MM.1S (cell line): ENCODE data around the gene STRN.

Experiments
- EZH2 ChIP-seq: fragments of 300-600 bp; sonication (generic); optimal IDR thresholded peaks from 2 replicates; pipeline ENCODE3; 2017; ENCODE audit warnings: low read depth, mild to moderate bottlenecking, antibody characterized with exemption, low read length, mixed read lengths
- TF ChIP-seq, protein P1 (sequence below): fragments of 300-600 bp; sonication (generic); IDR thresholded peaks from 2 replicates; pipeline ENCODE4 v1.5.1; 2016; ENCODE audit warnings: antibody characterized with exemption, low read length, mixed read lengths

DNA sequence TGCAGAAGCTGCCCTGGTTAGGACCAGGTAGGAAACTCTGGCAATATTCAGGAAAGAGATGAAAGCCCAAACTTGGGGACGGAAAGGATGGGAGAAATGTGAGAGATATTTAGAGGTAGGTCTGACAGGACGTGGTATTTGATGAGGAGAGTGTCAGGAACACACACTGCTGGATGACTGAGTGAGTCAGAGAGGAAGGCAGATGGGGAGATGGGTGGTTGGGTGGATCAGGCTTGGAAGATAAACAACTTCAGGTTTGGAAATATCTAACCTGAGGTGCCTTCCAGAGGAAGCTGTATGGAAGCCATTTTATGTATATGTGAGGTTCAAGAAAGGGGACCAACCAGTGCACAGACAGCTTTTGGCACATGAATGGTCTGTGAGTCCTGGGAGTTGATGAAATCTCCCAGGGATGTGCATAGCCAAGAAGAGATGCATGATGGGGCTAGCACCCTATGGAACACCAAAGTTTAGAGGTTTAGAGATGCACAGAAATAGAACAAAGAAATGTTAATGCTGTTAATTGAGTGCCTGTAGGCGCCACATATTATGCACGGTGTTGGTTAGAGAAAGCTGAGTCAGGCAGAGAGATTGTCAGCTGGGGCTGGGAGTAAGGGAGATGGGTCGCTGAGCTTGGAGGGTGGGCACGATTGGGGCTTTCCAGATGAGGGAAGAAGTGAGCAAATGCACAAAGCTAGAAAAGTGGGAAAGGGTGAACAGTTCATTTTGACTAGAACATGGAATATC is 168.8 kb downstream of the STRN start:
- TF ChIP-seq, protein P1, sequence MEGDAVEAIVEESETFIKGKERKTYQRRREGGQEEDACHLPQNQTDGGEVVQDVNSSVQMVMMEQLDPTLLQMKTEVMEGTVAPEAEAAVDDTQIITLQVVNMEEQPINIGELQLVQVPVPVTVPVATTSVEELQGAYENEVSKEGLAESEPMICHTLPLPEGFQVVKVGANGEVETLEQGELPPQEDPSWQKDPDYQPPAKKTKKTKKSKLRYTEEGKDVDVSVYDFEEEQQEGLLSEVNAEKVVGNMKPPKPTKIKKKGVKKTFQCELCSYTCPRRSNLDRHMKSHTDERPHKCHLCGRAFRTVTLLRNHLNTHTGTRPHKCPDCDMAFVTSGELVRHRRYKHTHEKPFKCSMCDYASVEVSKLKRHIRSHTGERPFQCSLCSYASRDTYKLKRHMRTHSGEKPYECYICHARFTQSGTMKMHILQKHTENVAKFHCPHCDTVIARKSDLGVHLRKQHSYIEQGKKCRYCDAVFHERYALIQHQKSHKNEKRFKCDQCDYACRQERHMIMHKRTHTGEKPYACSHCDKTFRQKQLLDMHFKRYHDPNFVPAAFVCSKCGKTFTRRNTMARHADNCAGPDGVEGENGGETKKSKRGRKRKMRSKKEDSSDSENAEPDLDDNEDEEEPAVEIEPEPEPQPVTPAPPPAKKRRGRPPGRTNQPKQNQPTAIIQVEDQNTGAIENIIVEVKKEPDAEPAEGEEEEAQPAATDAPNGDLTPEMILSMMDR, result no peak
- TF ChIP-seq EZH2, result no peak
